ENCODE measurements around the gene RBPJ. TPM values are rescaled to one million over a fixed set of nuclear protein-coding genes. Genes with fewer than 3 reads are reported as not detected.

RBPJ gene
- total RNA-seq, 6 experiments from 2014 or later = 12.0 to 29.3 (median 19.6) TPM

DNA sequence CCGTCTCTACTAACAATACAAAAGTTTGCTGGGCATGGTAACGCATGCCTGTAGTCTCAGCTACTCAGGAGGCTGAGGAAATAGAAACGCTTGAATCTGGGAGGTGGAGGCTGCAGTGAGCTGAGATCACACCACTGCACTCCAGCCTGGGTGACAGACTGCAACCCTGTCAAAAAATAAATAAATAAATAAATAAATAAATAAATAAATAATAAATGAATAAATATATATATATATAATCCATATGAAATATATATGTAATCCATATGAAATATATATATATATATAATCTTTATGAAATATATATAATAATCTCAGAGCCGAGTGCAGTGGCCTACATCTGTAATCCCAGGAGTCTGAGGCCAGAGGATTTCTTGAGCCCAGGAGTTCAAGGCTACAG lies 17.8 kb upstream of the RBPJ start:
- no peak for DNase-seq
- WGBS (ENCODE audit: insufficient coverage, low coverage, low lambda C conversion rate, missing lambda C conversion rate) = 91% methylated on average over 4 of the region's 4 CpGs
- H3K36me3 ChIP-seq = no peaks in the 10 kb centered on the region
- no peaks in the 10 kb centered on the region for H3K9me3 ChIP-seq
- TF ChIP-seq, protein P1, sequence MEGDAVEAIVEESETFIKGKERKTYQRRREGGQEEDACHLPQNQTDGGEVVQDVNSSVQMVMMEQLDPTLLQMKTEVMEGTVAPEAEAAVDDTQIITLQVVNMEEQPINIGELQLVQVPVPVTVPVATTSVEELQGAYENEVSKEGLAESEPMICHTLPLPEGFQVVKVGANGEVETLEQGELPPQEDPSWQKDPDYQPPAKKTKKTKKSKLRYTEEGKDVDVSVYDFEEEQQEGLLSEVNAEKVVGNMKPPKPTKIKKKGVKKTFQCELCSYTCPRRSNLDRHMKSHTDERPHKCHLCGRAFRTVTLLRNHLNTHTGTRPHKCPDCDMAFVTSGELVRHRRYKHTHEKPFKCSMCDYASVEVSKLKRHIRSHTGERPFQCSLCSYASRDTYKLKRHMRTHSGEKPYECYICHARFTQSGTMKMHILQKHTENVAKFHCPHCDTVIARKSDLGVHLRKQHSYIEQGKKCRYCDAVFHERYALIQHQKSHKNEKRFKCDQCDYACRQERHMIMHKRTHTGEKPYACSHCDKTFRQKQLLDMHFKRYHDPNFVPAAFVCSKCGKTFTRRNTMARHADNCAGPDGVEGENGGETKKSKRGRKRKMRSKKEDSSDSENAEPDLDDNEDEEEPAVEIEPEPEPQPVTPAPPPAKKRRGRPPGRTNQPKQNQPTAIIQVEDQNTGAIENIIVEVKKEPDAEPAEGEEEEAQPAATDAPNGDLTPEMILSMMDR (IDR thresholded peaks at IDR 0.05) = no peak
- no peak for TF ChIP-seq POLR2A (IDR thresholded peaks at IDR 0.05)
- no peak overlapping the region for H3K4me3 ChIP-seq
- no peaks in the 10 kb centered on the region for H3K4me1 ChIP-seq
- H3K27ac ChIP-seq = no peak overlapping the region
- intact Hi-C loops (cut with DNase I) = no loop called here
- H3K27me3 ChIP-seq = no peaks in the 10 kb centered on the region
- no peak for ATAC-seq

DNA sequence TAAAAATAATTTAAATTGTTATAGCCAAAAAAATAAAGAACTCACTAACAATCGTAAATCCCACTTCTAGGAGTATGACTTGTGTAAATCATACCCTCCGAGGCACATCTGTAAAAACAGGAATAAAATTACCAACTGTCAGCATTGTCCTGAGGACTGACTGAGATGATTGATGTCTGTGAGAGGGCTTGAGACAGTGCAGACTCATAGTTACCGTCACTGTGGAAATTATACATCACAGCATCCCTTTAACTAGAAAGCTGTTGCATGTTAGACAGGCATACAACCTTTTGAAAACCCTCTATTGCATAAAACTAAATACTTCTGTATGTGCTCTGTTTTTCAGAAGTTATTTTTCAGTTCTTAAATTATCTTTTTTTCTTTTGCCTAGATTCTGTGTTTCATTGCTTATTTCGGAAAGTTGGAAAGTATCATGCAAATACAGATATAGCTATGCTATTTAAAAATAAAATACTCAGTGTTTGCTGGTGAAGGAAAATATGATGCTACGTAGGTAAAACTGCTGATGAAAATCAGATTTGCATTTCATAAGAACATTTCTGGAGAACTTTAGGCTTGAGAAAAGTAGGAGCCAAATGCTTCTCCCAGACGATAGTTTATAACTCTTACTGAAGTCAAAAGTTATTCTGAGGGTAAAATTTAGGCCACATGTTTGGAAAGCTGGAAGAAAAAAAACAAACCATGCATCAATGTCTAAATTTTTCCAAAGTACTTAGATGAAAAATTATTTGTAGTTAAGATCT lies 13.6 kb upstream of the RBPJ start:
- Histone ChIP-seq H3K36me3 (no peaks in the 10 kb centered on the region), H3K9me3 (no peaks in the 10 kb centered on the region), H3K27ac (no peak overlapping the region), H3K27me3 (no peaks in the 10 kb centered on the region), H3K4me3 (no peak overlapping the region), H3K4me1 (no peaks in the 10 kb centered on the region)
- WGBS (ENCODE audit: insufficient coverage, low coverage, low lambda C conversion rate, missing lambda C conversion rate) = 66% methylated on average over 6 of the region's 6 CpGs
- no peak for DNase-seq
- intact Hi-C loops (cut with DNase I) = no loop called here
- no peak for ATAC-seq
- TF ChIP-seq, protein P1 (IDR thresholded peaks at IDR 0.05) = no peak
- TF ChIP-seq POLR2A (IDR thresholded peaks at IDR 0.05) = no peak

DNA sequence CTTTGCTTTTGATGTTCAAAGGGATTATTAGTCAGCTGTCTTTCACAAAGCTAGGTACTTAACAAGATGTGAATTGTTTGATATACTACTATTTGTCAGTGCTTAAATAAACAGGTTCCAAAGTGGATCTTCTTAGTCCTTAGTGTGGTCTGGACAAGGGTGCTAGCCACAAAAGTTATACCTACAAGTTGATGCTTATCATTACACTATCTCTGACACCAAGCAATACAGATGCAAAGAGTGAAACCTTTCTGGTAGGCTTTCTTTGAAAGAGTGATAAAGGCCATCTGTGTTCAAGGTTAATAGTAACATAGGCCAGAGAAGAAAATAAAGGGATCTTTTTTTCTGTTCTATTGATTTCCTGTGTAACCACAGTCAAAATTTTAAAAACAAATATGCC lies 12.2 kb upstream of the RBPJ start:
- Histone ChIP-seq H3K27ac (no peak overlapping the region), H3K4me3 (no peak overlapping the region), H3K36me3 (no peaks in the 10 kb centered on the region), H3K9me3 (no peaks in the 10 kb centered on the region), H3K27me3 (no peaks in the 10 kb centered on the region), H3K4me1 (no peaks in the 10 kb centered on the region)
- intact Hi-C loops (cut with DNase I) = no loop called here
- DNase-seq = no peak
- ATAC-seq = no peak
- TF ChIP-seq, protein P1 (IDR thresholded peaks at IDR 0.05) = no peak
- no peak for TF ChIP-seq POLR2A (IDR thresholded peaks at IDR 0.05)

DNA sequence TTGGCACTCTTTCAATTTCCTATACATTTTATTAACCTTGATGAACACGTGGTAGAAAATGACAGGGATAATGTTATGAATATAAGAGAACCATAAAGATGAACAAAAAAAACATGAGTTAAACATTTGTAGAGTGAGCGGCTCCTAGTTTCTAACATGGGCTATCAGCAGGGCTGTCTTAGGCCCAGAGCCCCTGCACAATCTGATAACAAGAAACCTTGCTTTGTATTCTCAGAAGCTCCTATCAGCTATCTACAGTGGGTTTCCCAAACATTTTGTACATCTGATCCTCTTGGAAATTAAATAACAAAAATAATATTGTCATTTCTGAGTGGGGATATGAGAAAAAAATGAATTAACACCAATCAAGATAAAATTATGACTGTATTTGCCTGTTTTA lies 10.6 kb upstream of the RBPJ start:
- 79% methylated on average over 2 of the region's 2 CpGs for WGBS (ENCODE audit: insufficient coverage, low coverage, low lambda C conversion rate, missing lambda C conversion rate)
- DNase-seq = no peak
- intact Hi-C loops (cut with DNase I) = loop anchor here in 1 of 2 donors (5.0 kb wide), 1 partner anchor 228 kb away; no protein-coding TSS in a partner anchor
- TF ChIP-seq, protein P1 (IDR thresholded peaks at IDR 0.05) = no peak
- no peak for TF ChIP-seq POLR2A (IDR thresholded peaks at IDR 0.05)
- H3K4me3 ChIP-seq = no peak overlapping the region
- ATAC-seq = no peak
- H3K27me3 ChIP-seq = no peaks in the 10 kb centered on the region
- no peaks in the 10 kb centered on the region for H3K4me1 ChIP-seq
- no peak overlapping the region for H3K27ac ChIP-seq
- no peaks in the 10 kb centered on the region for H3K36me3 ChIP-seq
- no peaks in the 10 kb centered on the region for H3K9me3 ChIP-seq
